Transverse colon (tissue), 3 donors: ENCODE results near the gene SSBP2.

ENCODE experiments used
- EP300 ChIP-seq: sonication (generic); formaldehyde crosslinking; IDR thresholded peaks from one replicate; pipeline ENCODE4 v1.6.1; 2017; ENCODE audit warnings: antibody characterized with exemption, low read depth
- TF ChIP-seq, protein P1 (sequence below), 5 experiments: fragments of 200-600 bp in 3 of 5; fragments of 450-650 bp in 2 of 5; sonication (generic) in 3 of 5; IDR thresholded peaks; 1 replicate in 2 of 5; 2 replicates in 3 of 5; pipeline ENCODE4 v1.5.1; 2016 to 2017; ENCODE audit warnings: antibody characterized with exemption in 5 of 5, inconsistent platforms in 3 of 5, mild to moderate bottlenecking in 2 of 5, moderate library complexity in 1 of 5

DNA sequence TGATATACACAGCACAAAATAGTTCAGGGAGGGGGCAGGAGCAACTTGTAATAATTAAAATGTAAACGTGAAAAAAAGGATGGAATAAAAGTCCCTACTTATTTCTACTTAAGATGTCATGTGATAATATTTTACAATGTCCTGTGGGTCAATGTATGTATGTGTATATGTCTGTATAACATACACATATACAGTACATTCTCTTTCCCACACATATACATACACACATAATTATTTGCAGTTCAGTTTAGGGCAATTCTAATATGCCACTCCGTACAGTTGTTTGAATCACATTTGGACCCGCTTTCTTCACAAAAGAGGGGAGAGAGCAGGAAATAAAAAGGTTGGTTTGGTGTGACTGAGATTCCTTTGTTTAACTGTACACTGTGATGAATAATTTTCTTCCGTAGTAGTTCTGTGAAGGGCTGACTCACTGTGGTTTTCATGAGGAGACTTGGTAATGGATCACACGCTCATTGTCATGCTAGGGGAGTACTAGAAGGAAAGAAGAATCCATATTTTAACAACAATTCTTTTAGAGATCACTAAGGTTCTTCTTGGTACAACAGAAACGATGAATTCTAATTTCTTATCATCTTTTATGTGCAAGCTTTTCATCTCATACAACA lies 330.7 kb downstream of the SSBP2 start:
- TF ChIP-seq, protein P1, sequence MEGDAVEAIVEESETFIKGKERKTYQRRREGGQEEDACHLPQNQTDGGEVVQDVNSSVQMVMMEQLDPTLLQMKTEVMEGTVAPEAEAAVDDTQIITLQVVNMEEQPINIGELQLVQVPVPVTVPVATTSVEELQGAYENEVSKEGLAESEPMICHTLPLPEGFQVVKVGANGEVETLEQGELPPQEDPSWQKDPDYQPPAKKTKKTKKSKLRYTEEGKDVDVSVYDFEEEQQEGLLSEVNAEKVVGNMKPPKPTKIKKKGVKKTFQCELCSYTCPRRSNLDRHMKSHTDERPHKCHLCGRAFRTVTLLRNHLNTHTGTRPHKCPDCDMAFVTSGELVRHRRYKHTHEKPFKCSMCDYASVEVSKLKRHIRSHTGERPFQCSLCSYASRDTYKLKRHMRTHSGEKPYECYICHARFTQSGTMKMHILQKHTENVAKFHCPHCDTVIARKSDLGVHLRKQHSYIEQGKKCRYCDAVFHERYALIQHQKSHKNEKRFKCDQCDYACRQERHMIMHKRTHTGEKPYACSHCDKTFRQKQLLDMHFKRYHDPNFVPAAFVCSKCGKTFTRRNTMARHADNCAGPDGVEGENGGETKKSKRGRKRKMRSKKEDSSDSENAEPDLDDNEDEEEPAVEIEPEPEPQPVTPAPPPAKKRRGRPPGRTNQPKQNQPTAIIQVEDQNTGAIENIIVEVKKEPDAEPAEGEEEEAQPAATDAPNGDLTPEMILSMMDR (IDR thresholded peaks at IDR 0.05): no peak
- no peak for TF ChIP-seq EP300
